ENCODE results near the gene TFR2. TPM values are rescaled to one million over a fixed set of nuclear protein-coding genes. Genes with fewer than 3 reads are reported as not detected.

The TFR2 gene
- total and polyA plus RNA-seq, 2 donors (not counting 1 experiment from before 2014, with no cell fraction given), result 0.16 TPM; not detected in 1

DNA sequence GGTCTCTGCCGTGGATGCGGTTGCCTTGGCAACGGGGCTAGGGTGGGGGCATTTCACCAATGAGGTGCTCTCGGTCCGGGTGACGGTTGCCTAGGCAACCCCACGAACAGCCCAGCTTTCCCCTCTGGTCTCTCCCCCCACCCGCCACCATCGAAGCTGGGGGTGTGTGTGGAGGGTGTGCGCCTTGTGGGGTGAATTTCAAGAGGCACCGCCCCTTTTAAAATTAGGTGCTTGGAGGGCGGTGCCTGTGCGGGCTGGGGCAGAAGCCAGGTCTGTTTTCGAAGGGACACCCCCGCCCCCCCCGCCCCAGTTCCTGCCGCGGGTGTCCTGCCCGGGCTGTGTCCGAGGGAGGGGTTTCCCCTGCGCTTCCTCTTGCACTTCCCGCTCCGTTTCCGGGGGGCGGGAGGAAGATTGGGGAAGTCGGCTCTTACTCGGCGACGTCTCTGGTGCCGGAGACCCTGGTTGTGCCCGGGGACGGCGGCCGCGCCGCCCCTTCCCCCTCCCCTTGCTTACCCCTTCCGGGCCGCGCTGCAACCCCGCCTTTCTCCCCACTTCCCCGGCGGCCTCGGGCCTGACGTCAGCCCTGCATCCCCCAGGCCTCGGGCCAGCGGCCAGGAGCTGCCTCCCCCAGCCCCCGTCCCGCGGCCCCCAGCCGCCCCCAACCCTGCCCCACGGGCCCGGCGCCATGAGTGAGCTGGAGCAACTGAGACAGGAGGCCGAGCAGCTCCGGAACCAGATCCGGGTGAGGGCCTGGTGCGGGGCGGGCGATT is 34.4 kb upstream of the TFR2 start:
- TF ChIP-seq, protein P1, sequence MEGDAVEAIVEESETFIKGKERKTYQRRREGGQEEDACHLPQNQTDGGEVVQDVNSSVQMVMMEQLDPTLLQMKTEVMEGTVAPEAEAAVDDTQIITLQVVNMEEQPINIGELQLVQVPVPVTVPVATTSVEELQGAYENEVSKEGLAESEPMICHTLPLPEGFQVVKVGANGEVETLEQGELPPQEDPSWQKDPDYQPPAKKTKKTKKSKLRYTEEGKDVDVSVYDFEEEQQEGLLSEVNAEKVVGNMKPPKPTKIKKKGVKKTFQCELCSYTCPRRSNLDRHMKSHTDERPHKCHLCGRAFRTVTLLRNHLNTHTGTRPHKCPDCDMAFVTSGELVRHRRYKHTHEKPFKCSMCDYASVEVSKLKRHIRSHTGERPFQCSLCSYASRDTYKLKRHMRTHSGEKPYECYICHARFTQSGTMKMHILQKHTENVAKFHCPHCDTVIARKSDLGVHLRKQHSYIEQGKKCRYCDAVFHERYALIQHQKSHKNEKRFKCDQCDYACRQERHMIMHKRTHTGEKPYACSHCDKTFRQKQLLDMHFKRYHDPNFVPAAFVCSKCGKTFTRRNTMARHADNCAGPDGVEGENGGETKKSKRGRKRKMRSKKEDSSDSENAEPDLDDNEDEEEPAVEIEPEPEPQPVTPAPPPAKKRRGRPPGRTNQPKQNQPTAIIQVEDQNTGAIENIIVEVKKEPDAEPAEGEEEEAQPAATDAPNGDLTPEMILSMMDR (conservative IDR thresholded peaks at IDR 0.05 in 1 of 2, IDR thresholded peaks at IDR 0.05 in 1 of 2; ENCODE audit: low read depth in 1 of 2, low read length in 2 of 2), result no peak
- no peak for TF ChIP-seq EZH2 (IDR thresholded peaks at IDR 0.05; ENCODE audit: low read length, missing control alignments)
- peak overlapping the region; percentile 65 for H3K9ac ChIP-seq (ENCODE audit: insufficient read depth, low read length)

GRCh38 chr7:100675105-100675451 is 33.7 kb upstream of the TFR2 start:
- H3K4me1 ChIP-seq (ENCODE audit: control insufficient read depth, extremely low read depth, insufficient read depth, low read length), result no peaks in the 10 kb centered on the region
- H3K79me2 ChIP-seq (ENCODE audit: control insufficient read depth, insufficient read depth, low read length), result peaks cover 40% of the 10 kb centered on the region
- peaks cover 19% of the 10 kb centered on the region for H3K36me3 ChIP-seq (ENCODE audit: control insufficient read depth, insufficient read depth, low read length)
- no peak overlapping the region for H3K4me2 ChIP-seq (ENCODE audit: extremely low read depth, insufficient read depth, low read length)
- H3K9ac ChIP-seq (ENCODE audit: insufficient read depth, low read length), result peak overlapping the region; percentile 41
- TF ChIP-seq, protein P1 (conservative IDR thresholded peaks at IDR 0.05 in 1 of 2, IDR thresholded peaks at IDR 0.05 in 1 of 2; ENCODE audit: low read depth in 1 of 2, low read length in 2 of 2), result no peak
- no peak for TF ChIP-seq EZH2 (IDR thresholded peaks at IDR 0.05; ENCODE audit: low read length, missing control alignments)
- DNase-seq (ENCODE audit: low read depth in 2 of 2), result no peak
- H2AFZ ChIP-seq (ENCODE audit: low read length), result no peak overlapping the region
- H3K27me3 ChIP-seq (ENCODE audit: control insufficient read depth, insufficient read depth, low read length), result no peaks in the 10 kb centered on the region
- H3K9me3 ChIP-seq (ENCODE audit: control insufficient read depth, insufficient read depth, low read depth, low read length), result no peaks in the 10 kb centered on the region
- H4K20me1 ChIP-seq (ENCODE audit: control insufficient read depth, extremely low read depth, insufficient read depth, low read length), result no peaks in the 10 kb centered on the region
- H3K27ac ChIP-seq (ENCODE audit: insufficient read depth, low read length), result peak overlapping the region; percentile 34
- H3K4me3 ChIP-seq (replicated peaks in 1 of 4; ENCODE audit: control extremely low read depth in 1 of 4, insufficient read depth in 1 of 4, low read depth in 3 of 4, low read length in 4 of 4), result peak overlapping the region; percentile 67 to 92 (median 78)

More for the DNA sequence above, 34.4 kb upstream of the TFR2 start:
- Histone ChIP-seq H3K79me2 (ENCODE audit: control insufficient read depth, insufficient read depth, low read length) (peaks cover 40% of the 10 kb centered on the region), H4K20me1 (ENCODE audit: control insufficient read depth, extremely low read depth, insufficient read depth, low read length) (no peaks in the 10 kb centered on the region), H3K27me3 (ENCODE audit: control insufficient read depth, insufficient read depth, low read length) (no peaks in the 10 kb centered on the region), H3K4me2 (ENCODE audit: extremely low read depth, insufficient read depth, low read length) (peak overlapping the region; percentile 64), H2AFZ (ENCODE audit: low read length) (no peak overlapping the region), H3K27ac (ENCODE audit: insufficient read depth, low read length) (peak overlapping the region; percentile 38), H3K36me3 (ENCODE audit: control insufficient read depth, insufficient read depth, low read length) (peaks cover 19% of the 10 kb centered on the region), H3K4me1 (ENCODE audit: control insufficient read depth, extremely low read depth, insufficient read depth, low read length) (peaks cover 3% of the 10 kb centered on the region), H3K4me3 (replicated peaks in 1 of 4; ENCODE audit: control extremely low read depth in 1 of 4, insufficient read depth in 1 of 4, low read depth in 3 of 4, low read length in 4 of 4) (peak overlapping the region; percentile 61 to 92 (median 74)), H3K9me3 (ENCODE audit: control insufficient read depth, insufficient read depth, low read depth, low read length) (no peaks in the 10 kb centered on the region)
- peak; percentile 67 to 71 for DNase-seq (ENCODE audit: low read depth in 2 of 2)

DNA sequence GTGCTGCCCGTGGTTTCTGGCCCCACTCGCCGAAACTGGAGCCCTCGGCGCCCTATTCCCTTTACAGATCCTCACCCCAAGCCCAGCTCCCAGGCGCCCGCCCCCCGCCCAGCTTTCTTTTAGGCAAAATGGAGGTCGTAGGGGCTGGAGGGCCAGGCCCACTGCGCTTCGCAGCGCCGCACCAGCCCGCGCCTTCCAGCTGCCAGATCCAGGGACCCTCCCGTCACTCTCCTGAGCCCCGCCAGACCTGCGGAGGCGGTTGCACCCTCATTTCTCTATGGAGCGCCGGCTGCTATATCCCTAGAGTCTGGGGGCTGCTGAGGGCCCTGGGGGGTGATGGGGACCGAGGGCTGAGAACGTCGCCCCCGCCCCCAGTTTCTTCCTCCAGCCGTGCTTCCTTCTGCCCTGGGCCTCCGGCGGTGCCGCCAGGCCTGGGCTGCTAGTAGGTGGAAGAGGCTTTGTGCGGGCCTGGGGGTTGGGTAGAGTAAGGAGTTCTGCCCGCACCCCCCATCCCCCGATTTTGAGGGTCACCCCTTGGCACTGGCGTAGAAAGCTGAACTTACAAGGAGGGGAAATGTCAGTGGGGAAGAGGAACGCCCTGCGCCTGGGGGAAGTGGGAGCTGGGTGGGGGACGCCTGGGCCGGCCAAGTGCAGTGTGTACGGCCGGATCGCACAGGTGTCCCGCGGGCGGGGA is 33.2 kb upstream of the TFR2 start:
- H4K20me1 ChIP-seq (ENCODE audit: control insufficient read depth, extremely low read depth, insufficient read depth, low read length), result no peaks in the 10 kb centered on the region
- no peak overlapping the region for H2AFZ ChIP-seq (ENCODE audit: low read length)
- H3K27me3 ChIP-seq (ENCODE audit: control insufficient read depth, insufficient read depth, low read length), result no peaks in the 10 kb centered on the region
- no peak for DNase-seq (ENCODE audit: low read depth in 2 of 2)
- no peaks in the 10 kb centered on the region for H3K4me1 ChIP-seq (ENCODE audit: control insufficient read depth, extremely low read depth, insufficient read depth, low read length)
- H3K36me3 ChIP-seq (ENCODE audit: control insufficient read depth, insufficient read depth, low read length), result peaks cover 19% of the 10 kb centered on the region
- peaks cover 40% of the 10 kb centered on the region for H3K79me2 ChIP-seq (ENCODE audit: control insufficient read depth, insufficient read depth, low read length)
- peak overlapping the region; percentile 62 for H3K4me2 ChIP-seq (ENCODE audit: extremely low read depth, insufficient read depth, low read length)
- H3K9me3 ChIP-seq (ENCODE audit: control insufficient read depth, insufficient read depth, low read depth, low read length), result no peaks in the 10 kb centered on the region
- peak overlapping the region; percentile 67 to 92 (median 78) for H3K4me3 ChIP-seq (replicated peaks in 1 of 4; ENCODE audit: control extremely low read depth in 1 of 4, insufficient read depth in 1 of 4, low read depth in 3 of 4, low read length in 4 of 4)
- peak overlapping the region; percentile 92 for H3K27ac ChIP-seq (ENCODE audit: insufficient read depth, low read length)
- peak overlapping the region; percentile 41 for H3K9ac ChIP-seq (ENCODE audit: insufficient read depth, low read length)
- TF ChIP-seq, protein P1 (conservative IDR thresholded peaks at IDR 0.05 in 1 of 2, IDR thresholded peaks at IDR 0.05 in 1 of 2; ENCODE audit: low read depth in 1 of 2, low read length in 2 of 2), result no peak

All from fibroblast of lung (primary cell).